GM21447 (cell line): ENCODE measurements around the gene CYP27B1.
A peak's percentile ranks its signal among the peaks of the same experiment; 100 is the strongest.

Source experiments
- ATAC-seq: cut with Tn5 transposase; IDR thresholded peaks from one replicate; pipeline ENCODE4 v1.9.1; 2021; ENCODE audit not compliant: unreplicated experiment

CYP27B1 gene

GRCh38 chr12:57767876-57768275 is 998 bp upstream of the CYP27B1 start:
- no peak for ATAC-seq

DNA sequence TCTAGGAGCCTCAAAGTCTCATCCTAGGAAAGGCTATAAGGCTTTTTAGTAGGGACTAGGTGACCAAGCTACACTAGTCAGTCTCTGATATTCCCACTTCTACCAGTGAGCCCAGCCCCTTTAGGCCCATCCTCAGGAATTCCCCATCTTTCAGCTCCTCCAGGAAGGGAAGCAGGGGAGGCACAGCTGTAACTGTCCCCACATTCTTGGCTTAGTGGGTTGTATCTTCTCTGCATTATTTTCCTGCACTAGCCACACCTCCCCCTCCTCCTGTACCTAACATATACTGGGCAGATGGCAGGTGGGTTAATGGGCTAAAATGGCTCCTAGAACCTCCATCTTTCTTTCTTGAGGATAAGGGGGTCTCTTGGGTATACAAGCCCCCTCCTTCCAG is 424 bp upstream of the CYP27B1 start:
- ATAC-seq = no peak

DNA sequence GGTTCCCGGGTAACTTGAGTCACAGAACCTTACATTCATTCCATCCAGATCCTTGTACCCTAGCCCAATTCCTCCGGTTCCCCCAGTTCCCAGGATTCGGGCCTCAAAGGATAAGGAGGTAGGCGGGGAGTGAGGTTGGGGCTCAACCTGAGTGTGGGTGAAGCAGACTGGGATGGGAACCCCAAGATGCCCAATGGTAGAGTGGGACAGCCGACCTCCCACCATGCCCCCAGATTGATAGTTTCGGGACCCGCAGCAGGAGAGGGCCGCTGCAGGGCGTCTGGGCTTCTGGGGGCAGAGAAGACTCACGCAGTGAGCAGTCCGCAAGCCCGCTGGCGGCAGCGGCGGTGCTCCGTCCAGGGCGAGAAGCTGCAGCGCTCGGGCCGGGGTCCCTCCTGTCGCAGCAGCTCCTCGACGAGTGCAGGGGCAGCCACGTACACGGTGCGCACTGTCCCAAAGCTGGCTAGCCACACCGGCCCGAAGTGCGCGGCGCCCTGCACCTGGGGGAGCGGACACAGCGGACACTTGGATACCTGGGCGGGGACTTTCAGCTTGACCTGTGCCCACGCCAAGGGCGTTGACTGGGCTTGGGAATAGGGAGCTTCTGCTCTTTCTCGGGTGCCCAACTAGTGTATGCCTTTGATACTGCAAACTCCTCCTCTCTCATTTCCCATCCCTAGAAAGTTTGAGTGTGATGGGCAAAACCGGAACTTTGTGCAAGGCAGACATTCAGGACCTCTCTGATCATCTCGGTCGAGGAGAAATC is 997 bp downstream of the CYP27B1 start:
- ATAC-seq = no peak

- ATAC-seq = no peak
Measured at GRCh38 chr12:57765003-57765697, 1.7 kb downstream of the CYP27B1 start.

DNA sequence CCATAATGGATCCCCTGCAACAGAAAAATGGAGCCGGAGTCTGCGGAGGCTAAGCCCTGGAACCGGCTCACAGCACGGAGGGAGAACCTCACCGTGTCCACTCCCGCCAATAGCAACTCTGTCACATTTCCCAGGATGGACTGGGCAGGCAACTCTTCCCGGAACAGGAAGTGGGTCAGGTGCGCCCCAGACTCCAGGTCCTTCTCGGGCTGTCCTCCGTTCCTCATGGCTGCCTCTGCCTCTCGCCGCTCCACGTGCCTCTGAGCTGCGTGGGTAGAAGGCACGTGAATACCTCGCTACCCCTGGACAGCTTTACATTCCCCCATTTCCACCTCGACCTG is 2.2 kb downstream of the CYP27B1 start:
- ATAC-seq = no peak

GRCh38 chr12:57763881-57764661 is 2.8 kb downstream of the CYP27B1 start:
- no peak for ATAC-seq

DNA sequence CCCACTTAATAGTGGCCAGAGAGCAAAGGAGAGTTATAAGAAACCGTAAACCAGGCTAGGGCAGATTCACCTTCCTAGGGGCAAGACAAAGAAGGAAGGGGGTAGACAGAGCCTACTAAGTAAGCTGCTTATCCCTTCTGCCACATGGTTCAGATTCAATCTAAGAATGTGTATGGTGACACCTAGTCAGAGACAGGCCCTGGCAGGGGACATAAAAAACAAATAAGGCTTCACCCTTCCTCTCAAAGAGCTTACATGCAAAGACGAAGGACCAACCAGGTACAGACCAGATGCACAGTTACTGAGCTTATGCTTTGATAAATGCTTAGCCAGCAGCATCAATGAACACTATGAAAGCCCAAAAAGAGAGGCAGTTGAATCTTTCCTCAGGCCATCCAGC is 4.4 kb downstream of the CYP27B1 start:
- no peak for ATAC-seq

DNA sequence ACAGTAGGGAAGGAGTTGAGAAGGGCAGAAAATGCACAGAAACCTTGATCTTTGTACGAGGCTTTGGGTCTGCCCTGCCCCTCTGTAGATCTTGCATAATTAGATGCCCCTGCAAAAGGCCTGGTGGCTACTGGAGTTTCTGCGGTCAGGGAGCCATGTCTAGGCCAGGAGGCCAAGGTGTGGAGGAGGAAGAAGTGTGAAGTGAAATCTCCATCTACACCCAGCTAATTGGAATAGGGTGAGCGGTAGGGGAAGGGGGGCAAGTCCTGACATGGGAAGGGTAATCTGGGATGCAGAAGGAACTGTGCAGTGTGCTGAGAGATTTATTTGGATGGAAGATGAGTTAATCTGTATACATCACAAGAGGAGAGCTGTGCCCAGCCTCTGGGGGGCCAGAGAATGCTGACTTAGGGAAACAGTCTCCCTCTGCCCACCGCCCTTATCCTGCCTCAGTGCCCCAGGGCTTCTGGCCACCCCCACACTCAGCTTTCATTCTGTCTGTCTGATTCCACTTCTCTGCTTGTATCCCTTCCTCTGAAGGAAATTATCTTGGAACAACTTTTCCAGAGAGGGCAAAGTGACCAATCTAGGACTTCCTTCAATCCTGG is 5.4 kb downstream of the CYP27B1 start:
- ATAC-seq = no peak

- no peak for ATAC-seq
Measured at GRCh38 chr12:57760347-57760982, 6.4 kb downstream of the CYP27B1 start.

DNA sequence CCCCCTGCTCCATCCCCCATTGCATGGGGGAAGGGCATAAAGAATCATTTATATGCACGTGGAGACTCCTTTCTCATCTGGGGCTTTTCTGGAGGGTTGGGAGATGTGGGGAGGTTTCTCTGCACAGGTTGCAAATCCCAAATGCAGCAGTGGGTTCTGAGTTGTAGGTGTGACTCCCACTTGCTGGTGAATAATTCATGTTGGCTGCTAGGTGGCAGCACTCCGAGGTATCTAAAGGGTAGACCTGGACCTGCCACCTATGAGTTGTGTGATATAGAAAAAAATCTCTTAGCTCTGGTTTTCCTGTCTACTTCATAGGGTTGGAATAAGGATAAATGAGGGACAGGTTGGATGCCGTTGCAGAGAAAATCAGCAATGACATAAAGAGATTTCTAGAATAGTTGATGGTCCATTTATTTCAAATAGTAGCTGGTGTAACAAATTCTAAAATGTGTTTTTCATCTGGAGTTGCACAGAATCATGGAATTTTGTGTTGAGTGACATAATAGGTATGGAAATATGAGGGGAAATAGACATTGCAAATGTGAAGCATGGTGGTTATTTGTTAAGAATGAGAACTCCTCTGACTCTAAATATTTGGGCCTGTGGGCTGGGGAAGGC is 7.4 kb downstream of the CYP27B1 start:
- ATAC-seq = no peak

DNA sequence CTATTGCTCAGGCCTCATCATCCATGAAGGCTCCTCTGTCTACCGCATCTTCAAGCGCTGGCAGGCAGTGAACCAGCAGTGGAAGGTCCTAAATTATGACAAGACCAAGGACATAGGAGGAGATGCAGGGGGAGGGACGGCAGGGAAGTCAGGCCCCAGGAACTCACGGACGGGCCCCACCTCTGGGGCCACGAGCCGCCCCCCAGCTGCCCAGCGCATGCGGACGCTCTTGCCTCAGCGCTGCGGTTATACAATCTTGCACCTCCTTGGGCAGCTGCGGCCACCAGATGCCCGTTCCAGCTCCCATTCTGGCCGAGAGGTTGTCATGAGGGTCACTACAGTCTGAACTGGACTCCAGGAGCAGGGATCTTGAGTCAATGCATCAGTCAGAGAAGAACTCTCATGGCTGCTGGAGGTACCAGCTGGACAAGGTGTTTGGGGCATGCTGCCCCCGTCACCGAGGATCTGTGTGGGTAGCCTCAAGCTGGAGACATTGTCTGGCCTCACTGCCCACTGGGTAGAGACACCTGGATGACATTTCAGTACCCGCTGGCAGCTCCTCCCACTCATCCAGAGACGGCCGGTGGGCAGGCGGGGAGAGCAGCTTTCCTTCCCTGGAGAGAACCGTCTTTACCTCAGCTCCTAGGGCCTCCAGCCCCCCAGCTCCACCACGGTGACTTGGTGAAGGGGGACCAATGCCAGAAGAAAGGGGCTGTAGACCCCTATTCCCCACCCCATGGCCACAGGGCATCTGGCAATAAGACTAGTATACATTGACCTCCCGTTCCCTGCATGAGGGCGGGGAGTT is 8.1 kb downstream of the CYP27B1 start:
- no peak for ATAC-seq

- ATAC-seq = no peak
Measured at GRCh38 chr12:57757771-57758170, 9.1 kb downstream of the CYP27B1 start.

DNA sequence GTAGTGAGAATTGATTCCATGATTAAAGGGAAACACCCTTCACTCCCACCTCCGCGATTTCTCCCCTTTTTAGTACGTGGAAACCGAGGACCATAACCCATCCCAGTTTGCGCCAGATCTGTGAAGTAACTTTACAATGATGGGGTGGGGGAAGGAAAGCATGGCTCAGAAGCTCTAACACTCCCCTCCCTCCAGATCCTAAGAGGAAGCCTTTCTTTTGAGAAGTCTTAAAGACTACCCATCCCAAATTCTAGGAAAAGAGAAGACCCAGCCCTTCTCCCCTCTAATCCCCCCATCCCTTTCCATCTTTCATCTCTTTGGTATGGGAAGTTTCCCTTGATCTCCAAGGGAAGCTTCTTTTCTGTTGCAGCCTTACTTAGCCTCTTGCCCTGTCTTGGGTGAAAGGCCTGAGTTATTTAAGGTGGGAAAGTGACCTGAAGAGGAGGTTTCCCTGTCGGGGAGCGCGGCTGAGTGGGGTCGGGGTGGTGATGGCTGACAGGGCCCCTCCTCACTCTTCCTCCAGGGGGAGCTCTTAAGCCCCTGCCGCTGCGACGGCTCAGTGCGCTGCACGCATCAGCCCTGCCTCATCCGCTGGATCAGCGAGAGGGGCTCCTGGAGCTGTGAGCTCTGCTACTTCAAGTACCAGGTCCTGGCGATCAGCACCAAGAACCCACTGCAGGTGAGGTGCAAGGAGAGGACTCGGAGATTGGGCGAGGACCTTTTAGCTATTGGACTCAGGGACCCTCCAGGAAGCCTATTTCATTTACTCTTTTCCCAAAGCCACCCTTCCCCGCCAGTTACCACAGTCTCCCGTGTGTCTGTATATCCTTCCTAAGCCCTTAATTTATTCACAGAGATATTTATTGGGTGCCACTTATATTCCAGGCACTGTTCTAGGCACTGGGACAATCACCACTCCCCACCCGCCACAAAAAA is 10.2 kb downstream of the CYP27B1 start:
- ATAC-seq = peak; percentile 24

DNA sequence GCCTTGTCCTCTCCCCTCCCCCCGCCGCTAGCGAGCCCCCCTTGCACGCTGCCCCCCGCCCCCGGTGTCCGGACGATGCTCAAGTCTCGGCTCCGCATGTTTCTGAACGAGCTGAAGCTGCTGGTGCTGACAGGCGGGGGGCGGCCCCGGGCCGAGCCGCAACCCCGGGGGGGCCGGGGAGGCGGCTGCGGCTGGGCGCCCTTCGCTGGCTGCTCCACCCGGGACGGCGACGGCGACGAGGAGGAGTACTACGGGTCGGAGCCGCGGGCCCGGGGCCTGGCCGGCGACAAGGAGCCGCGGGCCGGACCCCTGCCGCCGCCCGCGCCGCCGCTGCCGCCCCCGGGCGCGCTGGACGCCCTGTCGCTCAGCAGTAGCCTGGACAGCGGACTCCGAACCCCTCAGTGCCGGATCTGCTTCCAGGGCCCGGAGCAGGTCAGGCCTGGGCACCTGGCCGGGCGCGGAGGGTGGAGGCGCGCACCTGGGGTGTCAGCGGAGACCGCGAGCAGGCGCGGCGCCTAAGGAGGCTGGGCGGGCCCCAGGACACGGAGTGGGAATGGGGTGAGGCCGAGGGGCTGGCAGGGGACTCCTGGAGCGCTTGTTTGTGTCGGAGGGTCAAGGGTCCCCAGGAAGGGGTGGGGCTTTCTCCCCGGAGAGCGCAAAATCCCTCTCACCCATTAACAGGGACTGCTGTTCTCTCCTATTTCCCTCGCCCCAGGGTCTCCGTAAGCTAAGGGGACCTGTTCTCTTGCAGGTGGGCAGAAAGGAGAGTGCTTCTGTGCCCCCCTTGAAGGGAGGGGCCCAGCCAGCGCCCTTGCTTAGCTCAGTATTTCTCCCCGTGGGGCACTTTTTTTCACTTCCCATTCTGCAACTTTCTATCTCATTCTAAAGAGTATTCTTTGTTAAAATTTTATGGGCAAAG is 11.2 kb downstream of the CYP27B1 start:
- ATAC-seq = no peak

DNA sequence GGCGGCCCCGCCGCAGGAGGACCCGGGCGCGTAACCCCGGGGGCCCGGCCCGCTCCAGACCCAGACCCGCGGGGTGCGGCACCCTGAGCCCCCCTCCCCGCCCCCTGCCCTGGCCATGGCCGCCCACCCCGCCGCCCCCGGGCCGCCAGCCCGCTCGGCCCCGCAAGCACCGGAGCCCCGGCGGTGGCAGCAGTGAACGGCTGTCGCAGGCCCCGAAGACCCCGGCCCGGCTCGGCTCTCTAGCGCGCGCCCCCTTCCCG is 11.8 kb downstream of the CYP27B1 start:
- ATAC-seq = no peak

GRCh38 chr12:57754411-57755193 is 12.3 kb downstream of the CYP27B1 start, which contains the start of gene MARCHF9:
Gene MARCHF9, plus strand, starts transcription at chr12:57755103. Its CDS starts 426 bp downstream, at chr12:57755529.
- ATAC-seq = peak; percentile 37

GRCh38 chr12:57753756-57754337 is 13.0 kb downstream of the CYP27B1 start:
- no peak for ATAC-seq
